B cell (primary cell): Measurements from ENCODE around the gene MIDN. TPM values are rescaled to one million over a fixed set of nuclear protein-coding genes. Genes with fewer than 3 reads are reported as not detected.

ENCODE experiments used
- ATAC-seq: fragments of 200-7000 bp; cut with Tn5 transposase; one replicate; pipeline ENCODE4 v1.10.0; 2021; ENCODE audit warnings: low read depth, mild to moderate bottlenecking, moderate number of reproducible peaks, moderate library complexity
- CTCF ChIA-PET: fragments of 350-600 bp; sonication (Branson Sonifier 250); formaldehyde crosslinking; loops from one replicate; lab custom pipeline; 2021; ENCODE audit warnings: antibody characterized with exemption, inconsistent platforms; lab: Charles Lee
- POLR2A ChIA-PET: fragments of 350-600 bp; sonication (Branson Sonifier 250); formaldehyde crosslinking; loops from one replicate; lab custom pipeline; 2021; ENCODE audit warnings: antibody characterized with exemption; lab: Charles Lee
- DNase-seq: peaks from one replicate; pipeline ENCODE4 v3.0.0; 2013
- H2AFZ ChIP-seq: 2 replicates; pipeline ENCODE4 v1.6.1; 2012; ENCODE audit warnings: mild to moderate bottlenecking, low read depth, low read length; ENCODE audit not compliant: insufficient read depth, poor library complexity, severe bottlenecking
- H3K27ac ChIP-seq, 2 donors: 1 replicate in 1 of 2; 2 replicates in 1 of 2; pipeline ENCODE4 v1.5.1; 2012 to 2013; ENCODE audit warnings: low read length in 2 of 2, mild to moderate bottlenecking in 2 of 2, moderate library complexity in 1 of 2
- H3K27me3 ChIP-seq, 4 experiments: fragments of 200-600 bp in 1 of 4; sonication (generic) in 1 of 4; replicated peaks in 1 of 4; 1 replicate in 2 of 4; 2 replicates in 2 of 4; pipeline versions ENCODE4 v1.6.1 to v1.7.0; 2013 to 2016; ENCODE audit warnings: low read length in 3 of 4, mild to moderate bottlenecking in 2 of 4, mixed read lengths in 1 of 4, moderate library complexity in 1 of 4; ENCODE audit not compliant: insufficient read depth in 4 of 4, control insufficient read depth in 3 of 4; ENCODE audit errors: control extremely low read depth in 1 of 4
- H3K36me3 ChIP-seq, 2 experiments: replicated peaks in 1 of 2; 1 replicate in 1 of 2; 2 replicates in 1 of 2; pipeline versions ENCODE4 v1.6.1 to v1.7.1; 2013; ENCODE audit warnings: low read length in 1 of 2; ENCODE audit not compliant: insufficient read depth in 2 of 2, control insufficient read depth in 1 of 2; ENCODE audit errors: control extremely low read depth in 1 of 2, extremely low read depth in 1 of 2
- H3K4me1 ChIP-seq, 2 donors: fragments of 200-600 bp in 1 of 2; sonication (generic) in 1 of 2; 1 replicate in 1 of 2; 2 replicates in 1 of 2; pipeline versions ENCODE4 v1.5.1 to v1.6.1; 2013 to 2017; ENCODE audit warnings: low read length in 2 of 2; ENCODE audit not compliant: control insufficient read depth in 2 of 2, insufficient read depth in 2 of 2
- H3K4me2 ChIP-seq: replicated peaks from 2 replicates; pipeline ENCODE3; 2012; ENCODE audit warnings: mild to moderate bottlenecking, low read depth, low read length; ENCODE audit not compliant: poor library complexity, severe bottlenecking
- H3K4me3 ChIP-seq, 5 experiments: fragments of 200-600 bp in 1 of 5; sonication (generic) in 1 of 5; 1 replicate in 3 of 5; 2 replicates in 2 of 5; pipeline versions ENCODE4 v1.5.1 to v1.7.0; 2011 to 2016; ENCODE audit warnings: low read length in 4 of 5, mild to moderate bottlenecking in 4 of 5, low read depth in 2 of 5, control low read depth in 1 of 5, moderate library complexity in 1 of 5; ENCODE audit not compliant: insufficient read depth in 1 of 5; ENCODE audit errors: control extremely low read depth in 1 of 5, extremely low read depth in 1 of 5
- H3K79me2 ChIP-seq: fragments of 200-600 bp; sonication (generic); one replicate; pipeline ENCODE4 v1.6.0; 2016; ENCODE audit warnings: low read length; ENCODE audit not compliant: control insufficient read depth, insufficient read depth
- H3K9ac ChIP-seq: fragments of 200-600 bp; sonication (generic); 2 replicates; pipeline ENCODE4 v1.6.1; 2017; ENCODE audit warnings: mild to moderate bottlenecking, low read length, moderate library complexity
- H3K9me3 ChIP-seq, 3 donors: one replicate each; pipeline versions ENCODE4 v1.6.1 to v1.7.1; 2013; ENCODE audit warnings: low read length in 2 of 3; ENCODE audit not compliant: control insufficient read depth in 2 of 3, insufficient read depth in 1 of 3; ENCODE audit errors: control extremely low read depth in 1 of 3
- H4K20me1 ChIP-seq: 2 replicates; pipeline ENCODE4 v1.6.0; 2012; ENCODE audit warnings: mild to moderate bottlenecking, low read length; ENCODE audit not compliant: insufficient read depth, control insufficient read depth, poor library complexity, severe bottlenecking
- H3K27ac Mint-ChIP-seq: one replicate; pipeline ENCODE4 v1.8.0; 2021; ENCODE audit warnings: mixed read lengths
- H3K27me3 Mint-ChIP-seq: one replicate; pipeline ENCODE4 v1.8.0; 2021; ENCODE audit warnings: mixed read lengths
- H3K4me1 Mint-ChIP-seq: one replicate; pipeline ENCODE4 v1.8.0; 2021; ENCODE audit warnings: mixed read lengths
- H3K4me3 Mint-ChIP-seq: one replicate; pipeline ENCODE4 v1.8.0; 2021; ENCODE audit warnings: mixed read lengths
- H3K9me3 Mint-ChIP-seq: one replicate; pipeline ENCODE4 v1.8.0; 2022; ENCODE audit warnings: mixed read lengths; ENCODE audit not compliant: insufficient read depth
- EZH2 ChIP-seq: IDR thresholded peaks from 2 replicates; pipeline ENCODE4 v1.6.1; 2012; ENCODE audit warnings: borderline replicate concordance, low read depth, mild to moderate bottlenecking, moderate library complexity, low read length; ENCODE audit not compliant: insufficient read depth, poor library complexity, severe bottlenecking
- WGBS: methylation state at CpG from one replicate; pipeline ENCODE4 v1.1.5; 2013; ENCODE audit warnings: missing lambda C conversion rate; ENCODE audit not compliant: insufficient coverage; 5-methylcytosine and 5-hydroxymethylcytosine counted together
- intact Hi-C: fragments of 100-400 bp; cut with micrococcal nuclease; formaldehyde crosslinking; loops from one replicate; pipeline ENCODE4 v1.10.0; 2022
- polyA plus RNA-seq: library from polyadenylated mRNA; depleted of rRNA; stranded (reverse); fragments of >200 nt; gene quantifications from 2 replicates; pipeline ENCODE4 v1.2.3, GENCODE V29; 2012
- total RNA-seq, 2 donors: library from RNA; stranded (reverse); fragments of 120-200 nt in 1 of 2; gene quantifications; 1 replicate in 1 of 2; 2 replicates in 1 of 2; pipeline versions ENCODE4 v1.2.3 to v1.2.4, GENCODE V29; 2013 to 2022
- TF ChIP-seq, protein P1 (sequence below): fragments of 200-600 bp; IDR thresholded peaks from one replicate; pipeline ENCODE4 v1.8.0; 2022; ENCODE audit warnings: antibody characterized with exemption, mild to moderate bottlenecking

Gene MIDN
- total and polyA plus RNA-seq, 2 donors (not counting 1 experiment from before 2014, with no cell fraction given) = 98.5 to 156 TPM

- Histone ChIP-seq H3K27ac (no peak overlapping the region), H3K9me3 (no peaks in the 10 kb centered on the region), H3K4me2 (no peak overlapping the region), H3K79me2 (no peaks in the 10 kb centered on the region), H4K20me1 (peaks cover 4% of the 10 kb centered on the region), H3K4me1 (peaks cover 1% of the 10 kb centered on the region in 2 donors), H3K36me3 (peaks cover 0 to 3% of the 10 kb centered on the region in 2 experiments), H3K4me3 (no peak overlapping the region), H3K27me3 (peaks cover 0 to 10% (median 4%) of the 10 kb centered on the region in 4 experiments), H2AFZ (no peak overlapping the region), H3K9ac (no peak overlapping the region)
- no peak for DNase-seq
- TF ChIP-seq, protein P1, sequence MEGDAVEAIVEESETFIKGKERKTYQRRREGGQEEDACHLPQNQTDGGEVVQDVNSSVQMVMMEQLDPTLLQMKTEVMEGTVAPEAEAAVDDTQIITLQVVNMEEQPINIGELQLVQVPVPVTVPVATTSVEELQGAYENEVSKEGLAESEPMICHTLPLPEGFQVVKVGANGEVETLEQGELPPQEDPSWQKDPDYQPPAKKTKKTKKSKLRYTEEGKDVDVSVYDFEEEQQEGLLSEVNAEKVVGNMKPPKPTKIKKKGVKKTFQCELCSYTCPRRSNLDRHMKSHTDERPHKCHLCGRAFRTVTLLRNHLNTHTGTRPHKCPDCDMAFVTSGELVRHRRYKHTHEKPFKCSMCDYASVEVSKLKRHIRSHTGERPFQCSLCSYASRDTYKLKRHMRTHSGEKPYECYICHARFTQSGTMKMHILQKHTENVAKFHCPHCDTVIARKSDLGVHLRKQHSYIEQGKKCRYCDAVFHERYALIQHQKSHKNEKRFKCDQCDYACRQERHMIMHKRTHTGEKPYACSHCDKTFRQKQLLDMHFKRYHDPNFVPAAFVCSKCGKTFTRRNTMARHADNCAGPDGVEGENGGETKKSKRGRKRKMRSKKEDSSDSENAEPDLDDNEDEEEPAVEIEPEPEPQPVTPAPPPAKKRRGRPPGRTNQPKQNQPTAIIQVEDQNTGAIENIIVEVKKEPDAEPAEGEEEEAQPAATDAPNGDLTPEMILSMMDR = no peak
- no peak for TF ChIP-seq EZH2
- H3K27ac Mint-ChIP-seq = peak overlapping the region; percentile 6
- no peaks in the 10 kb centered on the region for H3K27me3 Mint-ChIP-seq
- peak; percentile 10 for ATAC-seq
- ChIA-PET POLR2A (interaction anchor here (0.7 to 1.1 kb wide), 2 partner anchors 37 to 384 kb away, joined by 3 to 6 read pairs; partner anchors contain the start of gene CIRBP), CTCF (interaction anchor here (1.1 kb wide), 1 partner anchor 12 kb away, joined by 3 read pairs; no protein-coding TSS in a partner anchor)
- no peak overlapping the region for H3K4me3 Mint-ChIP-seq
- no peaks in the 10 kb centered on the region for H3K9me3 Mint-ChIP-seq
- 88% methylated on average over 14 of the region's 15 CpGs for WGBS
- intact Hi-C loops = no loop called here
- H3K4me1 Mint-ChIP-seq = no peaks in the 10 kb centered on the region
Observed at GRCh38 chr19:1231729-1232637, 16.4 kb upstream of the MIDN start.

DNA sequence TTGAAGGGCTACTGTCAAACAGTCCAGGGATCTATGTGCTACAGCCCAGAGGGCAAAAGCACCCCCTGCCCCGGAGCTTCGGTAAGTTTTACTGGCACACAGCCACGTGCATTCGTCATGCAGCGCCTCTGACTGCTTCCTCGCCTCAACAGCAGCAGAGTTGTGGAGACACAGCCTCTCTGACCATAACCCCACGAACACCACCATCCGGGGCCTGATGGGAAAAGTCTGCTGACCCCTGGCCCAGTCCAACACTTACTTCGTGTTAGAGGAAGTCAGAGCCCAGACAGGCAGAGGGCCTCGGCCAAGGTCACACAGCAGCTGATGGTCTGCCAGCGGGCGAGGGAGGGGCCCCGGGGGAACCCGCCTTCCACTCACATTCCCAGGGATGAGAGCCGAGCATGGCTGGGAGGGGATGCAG is 15.7 kb upstream of the MIDN start:
- no peaks in the 10 kb centered on the region for H3K79me2 ChIP-seq
- no peak overlapping the region for H2AFZ ChIP-seq
- ATAC-seq (no peak), DNase-seq (no peak)
- no peak overlapping the region for H3K4me3 Mint-ChIP-seq
- no peaks in the 10 kb centered on the region for H3K9me3 Mint-ChIP-seq
- H3K4me1 Mint-ChIP-seq = no peaks in the 10 kb centered on the region
- H3K27me3 Mint-ChIP-seq = no peaks in the 10 kb centered on the region
- no peak overlapping the region for H3K4me2 ChIP-seq
- peaks cover 0 to 15% (median 5%) of the 10 kb centered on the region in 4 experiments for H3K27me3 ChIP-seq
- 65% methylated on average over 12 of the region's 15 CpGs for WGBS
- no peaks in the 10 kb centered on the region for H3K36me3 ChIP-seq
- H3K4me3 ChIP-seq = no peak overlapping the region
- no peak overlapping the region for H3K27ac Mint-ChIP-seq
- H3K4me1 ChIP-seq = peaks cover 6% of the 10 kb centered on the region in 2 donors
- no peaks in the 10 kb centered on the region for H3K9me3 ChIP-seq
- intact Hi-C loops = no loop called here
- TF ChIP-seq EZH2 = no peak
- TF ChIP-seq, protein P1 = no peak
- ChIA-PET POLR2A (interaction anchor here (0.7 to 1.1 kb wide), 2 partner anchors 36 to 384 kb away, joined by 3 to 6 read pairs; partner anchors contain the start of gene CIRBP), CTCF (interaction anchor here (1.1 kb wide), 1 partner anchor 12 kb away, joined by 3 read pairs; no protein-coding TSS in a partner anchor)
- H3K9ac ChIP-seq = no peak overlapping the region
- H3K27ac ChIP-seq = no peak overlapping the region
- no peaks in the 10 kb centered on the region for H4K20me1 ChIP-seq
